H1 (cell line): ENCODE results near the gene TMEM243. TPM values are rescaled to one million over a fixed set of nuclear protein-coding genes. Genes with fewer than 3 reads are reported as not detected.

Experiments
- ASH2L ChIP-seq: fragments of 200-600, 300-600 bp; sonication (generic); IDR thresholded peaks from one replicate; pipeline ENCODE4 v1.7.1; 2017; ENCODE audit warnings: low read length
- CBX5 ChIP-seq: fragments of 300-800, 300-1000 bp; sonication (generic); IDR thresholded peaks from 2 replicates; pipeline ENCODE4 v1.7.1; 2016; ENCODE audit warnings: antibody characterized with exemption, low read length, low read depth
- GABPA ChIP-seq: IDR thresholded peaks from 2 replicates; pipeline ENCODE4 v1.6.1; 2011; ENCODE audit warnings: mild to moderate bottlenecking, low read length, moderate library complexity, borderline replicate concordance; ENCODE audit not compliant: insufficient read depth
- PHF8 ChIP-seq: fragments of 200-600 bp; sonication (generic); conservative IDR thresholded peaks from 2 replicates; pipeline ENCODE4 v1.7.1; 2012; ENCODE audit warnings: low read depth, mild to moderate bottlenecking, inconsistent platforms, low read length, moderate library complexity
- RAD21 ChIP-seq, 2 experiments: IDR thresholded peaks in 1 of 2; conservative IDR thresholded peaks in 1 of 2; 2 replicates each; pipeline ENCODE4 v1.6.1; 2011; ENCODE audit warnings: low read depth in 2 of 2, low read length in 2 of 2, improper control_type of control experiment in 1 of 2, inconsistent platforms in 1 of 2, mild to moderate bottlenecking in 1 of 2, moderate library complexity in 1 of 2
- SRF ChIP-seq: IDR thresholded peaks from 2 replicates; pipeline ENCODE4 v1.6.1; 2011; ENCODE audit warnings: mild to moderate bottlenecking, low read depth, low read length, moderate library complexity
- polyA plus RNA-seq, 7 experiments: library from polyadenylated mRNA; depleted of rRNA in 3 of 7; stranded (reverse) in 5 of 7; unstranded in 2 of 7; fragments of >200 nt in 5 of 7; fragments of 200-250 nt in 2 of 7; gene quantifications; 1 replicate in 5 of 7; 2 replicates in 1 of 7; 4 replicates in 1 of 7; pipeline versions ENCODE4 v1.2.1 to v1.2.3, GENCODE V29; 2011 to 2013; ENCODE audit warnings: missing spikeins in 2 of 7, mixed read lengths in 2 of 7
- total RNA-seq: library from RNA; stranded (reverse); fragmentation: NEBNext Ultra II Directional; extraction: Animal tissue kit (Norgen Biotek cat#: 25700); gene quantifications from 2 replicates; pipeline ENCODE4 v1.2.1, GENCODE V29; 2021
- TF ChIP-seq, protein P1 (sequence below): fragments of 300-600 bp; sonication (generic); IDR thresholded peaks from 2 replicates; pipeline ENCODE4 v1.7.1; 2012; ENCODE audit warnings: low read length, moderate library complexity, mild to moderate bottlenecking, inconsistent platforms; ENCODE audit not compliant: insufficient replicate concordance

Gene TMEM243
- total and polyA plus RNA-seq, 2 of the 8 experiments (the other 6 are each of a cell fraction or from before 2014, with no cell fraction given), result 23.7 to 27.6 TPM

- TF ChIP-seq, protein P1, sequence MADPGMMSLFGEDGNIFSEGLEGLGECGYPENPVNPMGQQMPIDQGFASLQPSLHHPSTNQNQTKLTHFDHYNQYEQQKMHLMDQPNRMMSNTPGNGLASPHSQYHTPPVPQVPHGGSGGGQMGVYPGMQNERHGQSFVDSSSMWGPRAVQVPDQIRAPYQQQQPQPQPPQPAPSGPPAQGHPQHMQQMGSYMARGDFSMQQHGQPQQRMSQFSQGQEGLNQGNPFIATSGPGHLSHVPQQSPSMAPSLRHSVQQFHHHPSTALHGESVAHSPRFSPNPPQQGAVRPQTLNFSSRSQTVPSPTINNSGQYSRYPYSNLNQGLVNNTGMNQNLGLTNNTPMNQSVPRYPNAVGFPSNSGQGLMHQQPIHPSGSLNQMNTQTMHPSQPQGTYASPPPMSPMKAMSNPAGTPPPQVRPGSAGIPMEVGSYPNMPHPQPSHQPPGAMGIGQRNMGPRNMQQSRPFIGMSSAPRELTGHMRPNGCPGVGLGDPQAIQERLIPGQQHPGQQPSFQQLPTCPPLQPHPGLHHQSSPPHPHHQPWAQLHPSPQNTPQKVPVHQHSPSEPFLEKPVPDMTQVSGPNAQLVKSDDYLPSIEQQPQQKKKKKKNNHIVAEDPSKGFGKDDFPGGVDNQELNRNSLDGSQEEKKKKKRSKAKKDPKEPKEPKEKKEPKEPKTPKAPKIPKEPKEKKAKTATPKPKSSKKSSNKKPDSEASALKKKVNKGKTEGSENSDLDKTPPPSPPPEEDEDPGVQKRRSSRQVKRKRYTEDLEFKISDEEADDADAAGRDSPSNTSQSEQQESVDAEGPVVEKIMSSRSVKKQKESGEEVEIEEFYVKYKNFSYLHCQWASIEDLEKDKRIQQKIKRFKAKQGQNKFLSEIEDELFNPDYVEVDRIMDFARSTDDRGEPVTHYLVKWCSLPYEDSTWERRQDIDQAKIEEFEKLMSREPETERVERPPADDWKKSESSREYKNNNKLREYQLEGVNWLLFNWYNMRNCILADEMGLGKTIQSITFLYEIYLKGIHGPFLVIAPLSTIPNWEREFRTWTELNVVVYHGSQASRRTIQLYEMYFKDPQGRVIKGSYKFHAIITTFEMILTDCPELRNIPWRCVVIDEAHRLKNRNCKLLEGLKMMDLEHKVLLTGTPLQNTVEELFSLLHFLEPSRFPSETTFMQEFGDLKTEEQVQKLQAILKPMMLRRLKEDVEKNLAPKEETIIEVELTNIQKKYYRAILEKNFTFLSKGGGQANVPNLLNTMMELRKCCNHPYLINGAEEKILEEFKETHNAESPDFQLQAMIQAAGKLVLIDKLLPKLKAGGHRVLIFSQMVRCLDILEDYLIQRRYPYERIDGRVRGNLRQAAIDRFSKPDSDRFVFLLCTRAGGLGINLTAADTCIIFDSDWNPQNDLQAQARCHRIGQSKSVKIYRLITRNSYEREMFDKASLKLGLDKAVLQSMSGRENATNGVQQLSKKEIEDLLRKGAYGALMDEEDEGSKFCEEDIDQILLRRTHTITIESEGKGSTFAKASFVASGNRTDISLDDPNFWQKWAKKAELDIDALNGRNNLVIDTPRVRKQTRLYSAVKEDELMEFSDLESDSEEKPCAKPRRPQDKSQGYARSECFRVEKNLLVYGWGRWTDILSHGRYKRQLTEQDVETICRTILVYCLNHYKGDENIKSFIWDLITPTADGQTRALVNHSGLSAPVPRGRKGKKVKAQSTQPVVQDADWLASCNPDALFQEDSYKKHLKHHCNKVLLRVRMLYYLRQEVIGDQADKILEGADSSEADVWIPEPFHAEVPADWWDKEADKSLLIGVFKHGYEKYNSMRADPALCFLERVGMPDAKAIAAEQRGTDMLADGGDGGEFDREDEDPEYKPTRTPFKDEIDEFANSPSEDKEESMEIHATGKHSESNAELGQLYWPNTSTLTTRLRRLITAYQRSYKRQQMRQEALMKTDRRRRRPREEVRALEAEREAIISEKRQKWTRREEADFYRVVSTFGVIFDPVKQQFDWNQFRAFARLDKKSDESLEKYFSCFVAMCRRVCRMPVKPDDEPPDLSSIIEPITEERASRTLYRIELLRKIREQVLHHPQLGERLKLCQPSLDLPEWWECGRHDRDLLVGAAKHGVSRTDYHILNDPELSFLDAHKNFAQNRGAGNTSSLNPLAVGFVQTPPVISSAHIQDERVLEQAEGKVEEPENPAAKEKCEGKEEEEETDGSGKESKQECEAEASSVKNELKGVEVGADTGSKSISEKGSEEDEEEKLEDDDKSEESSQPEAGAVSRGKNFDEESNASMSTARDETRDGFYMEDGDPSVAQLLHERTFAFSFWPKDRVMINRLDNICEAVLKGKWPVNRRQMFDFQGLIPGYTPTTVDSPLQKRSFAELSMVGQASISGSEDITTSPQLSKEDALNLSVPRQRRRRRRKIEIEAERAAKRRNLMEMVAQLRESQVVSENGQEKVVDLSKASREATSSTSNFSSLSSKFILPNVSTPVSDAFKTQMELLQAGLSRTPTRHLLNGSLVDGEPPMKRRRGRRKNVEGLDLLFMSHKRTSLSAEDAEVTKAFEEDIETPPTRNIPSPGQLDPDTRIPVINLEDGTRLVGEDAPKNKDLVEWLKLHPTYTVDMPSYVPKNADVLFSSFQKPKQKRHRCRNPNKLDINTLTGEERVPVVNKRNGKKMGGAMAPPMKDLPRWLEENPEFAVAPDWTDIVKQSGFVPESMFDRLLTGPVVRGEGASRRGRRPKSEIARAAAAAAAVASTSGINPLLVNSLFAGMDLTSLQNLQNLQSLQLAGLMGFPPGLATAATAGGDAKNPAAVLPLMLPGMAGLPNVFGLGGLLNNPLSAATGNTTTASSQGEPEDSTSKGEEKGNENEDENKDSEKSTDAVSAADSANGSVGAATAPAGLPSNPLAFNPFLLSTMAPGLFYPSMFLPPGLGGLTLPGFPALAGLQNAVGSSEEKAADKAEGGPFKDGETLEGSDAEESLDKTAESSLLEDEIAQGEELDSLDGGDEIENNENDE, result no peak
- no peak for TF ChIP-seq SRF
- TF ChIP-seq CBX5, result no peak
- TF ChIP-seq GABPA, result no peak
- TF ChIP-seq RAD21 (IDR thresholded peaks at IDR 0.05 in 1 of 2, conservative IDR thresholded peaks at IDR 0.05 in 1 of 2; ENCODE audit: low read depth in 2 of 2, low read length in 2 of 2), result no peak
- no peak for TF ChIP-seq PHF8
- no peak for TF ChIP-seq ASH2L
Observed at GRCh38 chr7:87146740-87147386, 72.7 kb downstream of the TMEM243 start (continued).
